Measurements from ENCODE around the gene NHS. TPM values are rescaled to one million over a fixed set of nuclear protein-coding genes. Genes with fewer than 3 reads are reported as not detected.

NHS gene
- total and polyA plus RNA-seq, 7 donors = 0.04 to 1.3 (median 0.22) TPM

- ATAC-seq (no peak), DNase-seq (peak in 1 of 2 donors; percentile 55)
- no peak for TF ChIP-seq CTCF (IDR thresholded peaks at IDR 0.05)
- 45 to 51% (median 50%) methylated on average over 5 of the region's 5 CpGs for WGBS, 3 donors
- no peak overlapping the region for H3K4me3 ChIP-seq
- no peaks in the 10 kb centered on the region for H3K36me3 ChIP-seq (ENCODE audit: insufficient read depth in 1 of 2, low read depth in 1 of 2)
- intact Hi-C loops (cut with DNase I) = loop anchor here (5.0 to 10.0 kb wide), 2 partner anchors 158 to 451 kb away; no protein-coding TSS in a partner anchor
- H3K4me1 ChIP-seq = no peaks in the 10 kb centered on the region
- H3K9me3 ChIP-seq = no peaks in the 10 kb centered on the region
- H3K27me3 ChIP-seq (ENCODE audit: insufficient read depth in 3 of 3, low read length in 2 of 3) = peaks cover 0 to 11% (median 0%) of the 10 kb centered on the region in 3 donors
- no peak overlapping the region for H3K27ac ChIP-seq
Observed at GRCh38 chrX:17692709-17693346, 317.8 kb downstream of the NHS start.

DNA sequence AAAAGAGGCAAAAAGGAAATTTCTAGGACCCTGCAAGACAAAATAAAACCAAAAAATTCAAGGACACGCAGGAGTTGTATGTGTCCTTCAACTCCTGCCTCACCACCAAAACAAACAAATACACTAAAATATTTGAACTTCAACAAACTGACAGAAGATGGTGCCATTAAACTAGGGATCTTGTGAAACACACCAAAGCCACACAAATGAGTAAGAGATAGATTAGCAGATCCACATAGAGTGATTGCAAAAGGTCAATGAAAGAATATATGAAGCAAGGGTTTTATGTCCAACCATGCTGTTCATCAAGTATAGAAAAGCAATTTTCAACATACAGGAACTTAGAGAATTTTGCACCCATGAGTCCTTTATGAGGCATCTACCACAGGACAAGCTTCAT, 322.2 kb downstream of the NHS start:
- no peaks in the 10 kb centered on the region for H3K36me3 ChIP-seq (ENCODE audit: insufficient read depth in 1 of 2, low read depth in 1 of 2)
- no peaks in the 10 kb centered on the region for H3K9me3 ChIP-seq
- WGBS, 3 donors = 76 to 85% (median 81%) methylated on average over 1 of the region's 1 CpG
- H3K4me1 ChIP-seq = no peaks in the 10 kb centered on the region
- no peak for DNase-seq
- no peak overlapping the region for H3K4me3 ChIP-seq
- no peak for ATAC-seq
- H3K27me3 ChIP-seq (ENCODE audit: insufficient read depth in 3 of 3, low read length in 2 of 3) = peaks cover 0 to 10% (median 0%) of the 10 kb centered on the region in 3 donors
- intact Hi-C loops (cut with DNase I) = loop anchor here in 1 of 2 donors (10.0 kb wide), 1 partner anchor 162 kb away; no protein-coding TSS in a partner anchor
- no peak for TF ChIP-seq CTCF (IDR thresholded peaks at IDR 0.05)
- no peak overlapping the region for H3K27ac ChIP-seq

DNA sequence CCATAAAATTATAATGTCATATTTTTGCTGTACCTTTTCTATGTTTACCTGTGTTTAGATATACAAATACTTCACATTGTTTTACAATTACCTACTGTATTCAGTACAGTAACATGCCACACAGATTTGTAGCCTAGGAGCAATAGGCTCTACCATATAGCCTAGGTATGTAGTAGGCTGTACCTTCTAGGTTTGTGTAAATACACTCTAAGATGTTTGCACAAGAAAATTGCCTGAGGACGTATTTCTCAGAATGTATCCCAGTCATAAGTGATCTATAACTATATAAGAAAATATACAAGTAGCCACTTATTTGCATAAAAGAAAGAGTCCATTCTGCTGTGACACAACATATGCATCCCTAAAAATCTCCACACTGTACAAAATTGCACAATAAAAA, 326.0 kb downstream of the NHS start:
- Histone ChIP-seq H3K27ac (no peak overlapping the region), H3K9me3 (no peaks in the 10 kb centered on the region), H3K27me3 (ENCODE audit: insufficient read depth in 3 of 3, low read length in 2 of 3) (no peaks in the 10 kb centered on the region), H3K4me1 (no peaks in the 10 kb centered on the region), H3K36me3 (ENCODE audit: insufficient read depth in 1 of 2, low read depth in 1 of 2) (no peaks in the 10 kb centered on the region), H3K4me3 (no peak overlapping the region)
- intact Hi-C loops (cut with DNase I) = no loop called here
- DNase-seq (no peak), ATAC-seq (no peak)
- TF ChIP-seq CTCF (IDR thresholded peaks at IDR 0.05) = no peak
- WGBS, 3 donors = 78 to 96% (median 92%) methylated on average over 1 of the region's 1 CpG

GRCh38 chrX:17703201-17703600, 328.2 kb downstream of the NHS start:
- 67 to 97% (median 94%) methylated on average over 2 of the region's 2 CpGs for WGBS, 3 donors

More at GRCh38 chrX:17703201-17703600, 328.2 kb downstream of the NHS start:
- Histone ChIP-seq H3K4me1 (no peaks in the 10 kb centered on the region), H3K36me3 (ENCODE audit: insufficient read depth in 1 of 2, low read depth in 1 of 2) (no peaks in the 10 kb centered on the region), H3K9me3 (no peaks in the 10 kb centered on the region), H3K27ac (no peak overlapping the region), H3K27me3 (ENCODE audit: insufficient read depth in 3 of 3, low read length in 2 of 3) (no peaks in the 10 kb centered on the region), H3K4me3 (no peak overlapping the region)
- TF ChIP-seq CTCF (IDR thresholded peaks at IDR 0.05) = no peak
- intact Hi-C loops (cut with DNase I) = no loop called here
- DNase-seq = no peak
- ATAC-seq = no peak

All from psoas muscle (tissue), 8 donors.